OCI-LY1 (cell line): Measurements from ENCODE around the gene TOR4A.

Experiments
- H2AFZ ChIP-seq: fragments of 200-600 bp; sonication (generic), shearing (Covaris generic); 2 replicates; pipeline ENCODE4 v1.6.0; 2014; ENCODE audit warnings: antibody characterized with exemption, mild to moderate bottlenecking, low read length
- H3F3A ChIP-seq: fragments of 200-600 bp; sonication (generic), shearing (Covaris generic); 2 replicates; pipeline ENCODE4 v1.6.0; 2014; ENCODE audit warnings: mild to moderate bottlenecking, antibody characterized with exemption, low read length, moderate library complexity; ENCODE audit not compliant: insufficient read depth
- H3K27ac ChIP-seq: fragments of 200-600 bp; sonication (generic); 2 replicates; pipeline ENCODE4 v1.5.1; 2014; ENCODE audit warnings: low read length, mixed run types, mild to moderate bottlenecking, low read depth; ENCODE audit not compliant: poor library complexity, severe bottlenecking
- H3K27me3 ChIP-seq: fragments of 200-600 bp; sonication (generic); 2 replicates; pipeline ENCODE4 v1.6.0; 2014; ENCODE audit warnings: antibody characterized with exemption, mild to moderate bottlenecking, low read length, moderate library complexity; ENCODE audit not compliant: insufficient read depth
- H3K36me3 ChIP-seq: fragments of 200-600 bp; sonication (generic); 2 replicates; pipeline ENCODE4 v1.6.1; 2014; ENCODE audit warnings: mild to moderate bottlenecking, antibody characterized with exemption, low read length, moderate library complexity, mixed read lengths; ENCODE audit not compliant: insufficient read depth
- H3K4me1 ChIP-seq: fragments of 200-600 bp; sonication (generic); 2 replicates; pipeline ENCODE4 v1.5.1; 2014; ENCODE audit warnings: mild to moderate bottlenecking, low read length, moderate library complexity; ENCODE audit not compliant: insufficient read depth, severe bottlenecking
- H3K4me2 ChIP-seq: fragments of 200-600 bp; sonication (generic), shearing (Covaris generic); 2 replicates; pipeline ENCODE4 v1.6.1; 2014; ENCODE audit warnings: low read length
- H3K4me3 ChIP-seq: fragments of 200-600 bp; sonication (generic); 2 replicates; pipeline ENCODE4 v1.5.1; 2014; ENCODE audit warnings: low read length, low read depth, mild to moderate bottlenecking, mixed read lengths; ENCODE audit not compliant: poor library complexity, severe bottlenecking
- H3K79me2 ChIP-seq: fragments of 200-600 bp; shearing (Covaris generic); 2 replicates; pipeline ENCODE4 v1.6.1; 2016; ENCODE audit warnings: mixed run types, low read length, mixed read lengths; ENCODE audit not compliant: insufficient read depth
- H3K9ac ChIP-seq: fragments of 200-600 bp; sonication (generic), shearing (Covaris generic); 2 replicates; pipeline ENCODE4 v1.6.1; 2014; ENCODE audit warnings: mild to moderate bottlenecking, low read length, mixed read lengths
- H3K9me2 ChIP-seq: fragments of 200-600 bp; sonication (generic), shearing (Covaris generic); 2 replicates; pipeline ENCODE4 v1.6.1; 2014; ENCODE audit warnings: low read depth, mild to moderate bottlenecking, low read length, mixed read lengths
- H3K9me3 ChIP-seq: fragments of 200-600 bp; shearing (Covaris generic); 2 replicates; pipeline ENCODE4 v1.6.1; 2014; ENCODE audit warnings: low read length, mixed read lengths
- H4K20me1 ChIP-seq: fragments of 200-600 bp; sonication (generic), shearing (Covaris generic); 2 replicates; pipeline ENCODE4 v1.6.0; 2016; ENCODE audit warnings: mild to moderate bottlenecking, low read length; ENCODE audit not compliant: insufficient read depth
- CTCF ChIP-seq: fragments of 200-600 bp; sonication (generic), shearing (Covaris generic); IDR thresholded peaks from 2 replicates; pipeline ENCODE4 v1.5.1; 2017; ENCODE audit warnings: mild to moderate bottlenecking, antibody characterized with exemption, low read length, moderate library complexity, mixed read lengths
- EZH2 ChIP-seq: fragments of 200-600 bp; sonication (generic), shearing (Covaris generic); IDR thresholded peaks from 2 replicates; pipeline ENCODE4 v1.8.0; 2017; ENCODE audit warnings: borderline replicate concordance, mixed run types, mild to moderate bottlenecking, antibody characterized with exemption, low read length, moderate library complexity, mixed read lengths

TOR4A gene

DNA sequence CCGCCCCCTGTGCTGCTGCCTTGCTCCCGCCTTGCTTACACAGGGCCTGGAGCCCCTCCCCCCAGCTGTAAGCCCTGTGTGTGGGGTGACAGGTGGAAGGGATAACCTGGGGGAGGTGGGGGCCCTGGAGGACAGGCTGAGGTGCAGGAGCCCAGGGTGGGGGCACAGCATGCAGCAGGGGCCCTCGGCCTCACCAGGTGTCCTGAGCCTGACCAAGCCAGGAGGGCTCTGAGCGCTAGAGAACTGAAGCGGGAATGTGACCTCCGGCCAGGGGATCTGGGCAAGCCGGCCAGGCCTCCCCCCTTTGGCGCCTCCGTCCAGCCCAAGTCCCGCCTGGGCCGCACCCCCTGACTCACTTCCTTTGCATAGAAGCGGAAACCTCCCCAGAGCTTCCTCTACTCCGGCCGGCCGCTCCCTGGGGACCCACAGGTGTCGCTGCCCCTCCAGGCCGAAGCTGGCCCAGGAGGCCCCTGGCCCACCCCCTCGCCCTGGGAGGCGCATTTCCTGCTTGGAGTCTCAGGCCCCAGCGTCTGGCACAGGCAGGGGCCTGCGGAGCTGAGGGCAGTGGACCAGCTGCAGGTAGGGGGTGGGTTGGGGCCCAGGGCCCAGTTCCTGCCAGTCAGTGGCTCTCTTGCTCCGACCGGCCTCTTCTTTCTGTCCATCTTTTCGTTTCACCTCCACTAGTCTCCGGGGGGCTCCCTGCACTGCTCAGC, at the start of gene TOR4A:
Gene TOR4A (plus strand): TSS at position 398 of the 713 bp plus-strand sequence. CDS start 964 bp downstream, outside the sequence.
- Histone ChIP-seq H4K20me1 (no peaks in the 10 kb centered on the region), H3K27me3 (no peaks in the 10 kb centered on the region), H3K9ac (peak within 1 kb of the TSS; percentile 58), H3K9me3 (no peaks in the 10 kb centered on the region), H3K4me1 (peaks cover 64% of the 10 kb centered on the region), H2AFZ (no peak within 1 kb of the TSS), H3K4me3 (peak within 1 kb of the TSS; percentile 57), H3K36me3 (peaks cover 12% of the 10 kb centered on the region), H3K4me2 (peak within 1 kb of the TSS; percentile 64), H3K27ac (peak within 1 kb of the TSS; percentile 83), H3K79me2 (no peaks in the 10 kb centered on the region), H3F3A (0 out of 2 replicates have a peak, but pooled peaks cover 3% of the 10 kb centered on the region), H3K9me2 (no peaks in the 10 kb centered on the region)
- TF ChIP-seq CTCF: no peak
- TF ChIP-seq EZH2: no peak

DNA sequence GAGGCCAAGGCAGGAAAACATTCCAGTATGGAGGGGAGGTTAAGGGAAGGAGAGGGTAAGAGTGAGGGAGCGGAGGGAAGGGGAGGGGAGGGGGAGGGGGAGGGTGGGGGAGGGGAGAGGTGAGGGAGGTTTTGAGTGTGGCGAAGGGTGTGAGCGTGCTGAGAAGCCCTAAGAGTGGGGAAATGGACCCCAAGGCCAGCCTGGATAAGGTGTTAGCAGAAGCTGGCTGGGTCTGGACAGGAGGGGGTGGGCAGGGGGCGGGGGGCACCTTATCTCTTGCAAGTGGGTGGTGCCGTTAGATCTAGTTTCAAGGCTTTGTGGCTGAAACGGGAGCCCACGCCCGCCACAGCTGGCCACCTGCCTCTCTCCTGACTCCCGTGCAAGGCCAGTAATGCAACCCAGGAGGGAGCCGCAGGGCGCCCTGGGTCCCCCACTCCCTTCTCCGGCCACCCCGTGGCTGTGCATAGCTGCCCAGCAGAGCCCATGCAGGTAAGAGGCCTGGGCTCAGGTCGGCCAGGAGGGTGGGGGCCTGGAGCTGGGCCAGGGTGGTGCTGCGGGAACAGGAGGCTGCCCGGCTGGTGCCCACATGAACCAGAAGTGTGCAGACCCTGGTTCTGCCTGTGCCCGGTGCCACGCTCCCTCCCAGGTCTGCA, 49.5 kb upstream of the TOR4A start:
- H3K9me3 ChIP-seq: no peaks in the 10 kb centered on the region
- H3K4me2 ChIP-seq: no peak overlapping the region
- no peaks in the 10 kb centered on the region for H4K20me1 ChIP-seq
- no peaks in the 10 kb centered on the region for H3K36me3 ChIP-seq
- H3K27me3 ChIP-seq: peaks cover 10% of the 10 kb centered on the region; the same call in 1 of the 2 replicates
- H3K79me2 ChIP-seq: no peaks in the 10 kb centered on the region
- no peak for TF ChIP-seq CTCF
- no peak for TF ChIP-seq EZH2
- H3K4me1 ChIP-seq: peaks cover 9% of the 10 kb centered on the region
- H2AFZ ChIP-seq: no peak overlapping the region
- no peak overlapping the region for H3K9ac ChIP-seq
- H3K9me2 ChIP-seq: no peaks in the 10 kb centered on the region
- no peak overlapping the region for H3K27ac ChIP-seq
- H3F3A ChIP-seq: no peaks in the 10 kb centered on the region
- H3K4me3 ChIP-seq: no peak overlapping the region

DNA sequence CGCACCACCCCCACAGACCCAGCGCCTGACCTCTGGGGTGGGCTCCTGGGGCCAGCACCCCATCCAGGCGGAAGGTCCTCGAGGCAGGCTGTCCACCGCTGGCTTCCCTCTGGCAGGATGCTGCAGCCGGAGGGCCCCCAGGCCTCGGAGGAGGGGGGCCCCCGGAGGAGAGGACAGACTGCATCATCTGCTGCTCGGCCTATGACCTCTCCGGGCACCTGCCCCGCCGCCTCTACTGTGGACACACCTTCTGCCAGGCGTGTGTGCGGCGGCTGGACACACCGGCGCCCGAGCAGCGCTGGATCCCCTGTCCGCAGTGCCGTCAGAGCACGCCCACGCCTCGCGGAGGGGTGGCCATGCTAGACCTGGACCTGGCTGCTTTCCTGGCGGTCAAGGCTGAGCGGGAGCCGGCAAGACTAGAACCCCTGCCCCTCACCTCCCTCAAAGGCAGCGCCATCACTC, 49.0 kb upstream of the TOR4A start:
- H3K9ac ChIP-seq: no peak overlapping the region
- H3K4me1 ChIP-seq: peaks cover 7% of the 10 kb centered on the region

More for the DNA sequence above, 49.0 kb upstream of the TOR4A start:
- Histone ChIP-seq H4K20me1 (no peaks in the 10 kb centered on the region), H3K27me3 (peaks cover 12% of the 10 kb centered on the region; the same call in 1 of the 2 replicates), H3K27ac (no peak overlapping the region), H3K4me2 (no peak overlapping the region), H2AFZ (no peak overlapping the region), H3F3A (no peaks in the 10 kb centered on the region), H3K9me2 (no peaks in the 10 kb centered on the region), H3K9me3 (no peaks in the 10 kb centered on the region), H3K79me2 (no peaks in the 10 kb centered on the region), H3K4me3 (no peak overlapping the region), H3K36me3 (no peaks in the 10 kb centered on the region)
- no peak for TF ChIP-seq EZH2
- TF ChIP-seq CTCF: no peak
